HCT116 (cell line): ENCODE results near the gene LRP1. TPM values are rescaled to one million over a fixed set of nuclear protein-coding genes. Genes with fewer than 3 reads are reported as not detected.

Source experiments
- ATAC-seq: fragments of 200-7000 bp; cut with Tn5 transposase; 2 replicates; pipeline ENCODE4 v1.9.1; 2020; ENCODE audit warnings: mild to moderate bottlenecking, moderate library complexity
- BruUV-seq: library from RNA; stranded (reverse); fragments of 400-500 nt; replicated peaks from 2 replicates; lab custom pipeline; 2021; lab: Mats Ljungman, UMichigan
- CTCF ChIA-PET: fragments of 300-600 bp; sonication (Branson Sonifier 250); formaldehyde crosslinking; loops from one replicate; lab custom pipeline; 2021; ENCODE audit warnings: antibody characterized with exemption; lab: Charles Lee
- POLR2A ChIA-PET: fragments of 300-600, 350-600 bp; sonication (Branson Sonifier 250); formaldehyde crosslinking; loops from one replicate; lab custom pipeline; 2021; ENCODE audit warnings: antibody characterized with exemption; lab: Charles Lee
- RAD21 ChIA-PET, 2 experiments: fragments of 300-600 bp; sonication (Branson Sonifier 250); formaldehyde crosslinking; loops; one replicate each; lab custom pipeline; 2023; ENCODE audit warnings: low total read pairs in 2 of 2; ENCODE audit not compliant: uncharacterized antibody in 2 of 2, unreplicated experiment in 2 of 2, low non-redundant PET in 1 of 2; lab: Charles Lee
- DNase-seq: peaks from one replicate; pipeline ENCODE4 v3.0.0-alpha.2; 2010; ENCODE audit warnings: low read depth, low spot score
- H2AFZ ChIP-seq: fragments of 200-600 bp; shearing (Covaris generic), sonication (generic); 2 replicates; pipeline ENCODE4 v1.6.1; 2017; ENCODE audit warnings: low read depth, mixed run types, mixed read lengths, antibody characterized with exemption, low read length; ENCODE audit not compliant: poor library complexity, severe bottlenecking
- H3K27ac ChIP-seq: 2 replicates; pipeline ENCODE4 v1.5.1; 2012; ENCODE audit warnings: low read depth, low read length
- H3K27me3 ChIP-seq: fragments of 200-600 bp; sonication (generic); 2 replicates; pipeline ENCODE4 v1.6.1; 2016; ENCODE audit warnings: mixed run types, low read length, mixed read lengths; ENCODE audit not compliant: insufficient read depth
- H3K36me3 ChIP-seq, 2 experiments: fragments of 200-500 bp in 1 of 2; fragments of 200-600 bp in 1 of 2; sonication (Bioruptor generic) in 1 of 2; sonication (generic) in 1 of 2; 2 replicates each; pipeline versions ENCODE4 v1.5.1 to v1.6.1; 2014 to 2016; ENCODE audit warnings: low read length in 2 of 2, inconsistent platforms in 1 of 2, mixed read lengths in 1 of 2, mixed run types in 1 of 2; ENCODE audit not compliant: insufficient read depth in 2 of 2, control insufficient read depth in 1 of 2
- H3K4me1 ChIP-seq, 2 experiments: fragments of 200-600 bp in 1 of 2; sonication (generic) in 1 of 2; 2 replicates each; pipeline versions ENCODE4 v1.5.1 to v1.6.1; 2012 to 2017; ENCODE audit warnings: low read length in 2 of 2, inconsistent platforms in 1 of 2, mild to moderate bottlenecking in 1 of 2, mixed read lengths in 1 of 2, mixed run types in 1 of 2, moderate library complexity in 1 of 2; ENCODE audit not compliant: insufficient read depth in 2 of 2, control insufficient read depth in 1 of 2
- H3K4me2 ChIP-seq: fragments of 200-600 bp; sonication (generic); 2 replicates; pipeline ENCODE4 v1.6.1; 2017; ENCODE audit warnings: mixed run types, low read length, mixed read lengths
- H3K4me3 ChIP-seq, 2 experiments: fragments of 200-600 bp in 1 of 2; sonication (generic) in 1 of 2; replicated peaks in 1 of 2; 2 replicates each; pipeline ENCODE4 v1.5.1; 2011 to 2016; ENCODE audit warnings: low read length in 2 of 2, control low read depth in 1 of 2, low read depth in 1 of 2, mild to moderate bottlenecking in 1 of 2, mixed read lengths in 1 of 2, mixed run types in 1 of 2
- H3K79me2 ChIP-seq: fragments of 200-600 bp; sonication (generic); 2 replicates; pipeline ENCODE4 v1.6.1; 2017; ENCODE audit warnings: mild to moderate bottlenecking, mixed run types, low read length, moderate library complexity, mixed read lengths; ENCODE audit not compliant: insufficient read depth
- H3K9ac ChIP-seq: fragments of 200-600 bp; sonication (generic); 2 replicates; pipeline ENCODE4 v1.6.1; 2016; ENCODE audit warnings: low read length, mixed read lengths
- H3K9me2 ChIP-seq: fragments of 200-600 bp; sonication (generic), shearing (Covaris generic); 2 replicates; pipeline ENCODE4 v1.6.1; 2017; ENCODE audit warnings: mixed run types, mild to moderate bottlenecking, moderate library complexity; ENCODE audit not compliant: insufficient read depth
- H3K9me3 ChIP-seq, 2 experiments: fragments of 200-500 bp in 1 of 2; fragments of 200-600 bp in 1 of 2; sonication (Bioruptor generic) in 1 of 2; sonication (generic) in 1 of 2; 2 replicates each; pipeline ENCODE4 v1.6.1; 2014 to 2017; ENCODE audit warnings: low read length in 2 of 2, mixed read lengths in 2 of 2, inconsistent platforms in 1 of 2, low read depth in 1 of 2, mild to moderate bottlenecking in 1 of 2, mixed run types in 1 of 2, moderate library complexity in 1 of 2; ENCODE audit not compliant: control insufficient read depth in 1 of 2, insufficient read depth in 1 of 2
- H4K20me1 ChIP-seq: fragments of 200-600 bp; sonication (generic), shearing (Covaris generic); 2 replicates; pipeline ENCODE4 v1.6.1; 2017; ENCODE audit warnings: mixed run types, mild to moderate bottlenecking, moderate library complexity; ENCODE audit not compliant: insufficient read depth
- ATF3 ChIP-seq: IDR thresholded peaks from 2 replicates; pipeline ENCODE4 v1.6.1; 2012
- CEBPB ChIP-seq: IDR thresholded peaks from 2 replicates; pipeline ENCODE4 v1.6.1; 2012; ENCODE audit warnings: low read depth
- EGR1 ChIP-seq: IDR thresholded peaks from 2 replicates; pipeline ENCODE4 v1.6.1; 2012; ENCODE audit warnings: low read depth
- ELF1 ChIP-seq: IDR thresholded peaks from 2 replicates; pipeline ENCODE4 v1.6.1; 2012; ENCODE audit warnings: low read depth, borderline replicate concordance
- EZH2 ChIP-seq: fragments of 200-600 bp; sonication (generic); IDR thresholded peaks from 2 replicates; pipeline ENCODE4 v1.6.1; 2017; ENCODE audit warnings: antibody characterized with exemption, mixed run types
- EZH2phosphoT487 ChIP-seq: fragments of 200-600 bp; IDR thresholded peaks from 2 replicates; pipeline ENCODE4 v1.6.1; 2018; ENCODE audit warnings: antibody characterized with exemption, borderline replicate concordance
- FOSL1 ChIP-seq: IDR thresholded peaks from 2 replicates; pipeline ENCODE4 v1.6.1; 2012; ENCODE audit warnings: low read depth
- JUND ChIP-seq: IDR thresholded peaks from 2 replicates; pipeline ENCODE4 v1.6.1; 2012
- POLR2A ChIP-seq: IDR thresholded peaks from 2 replicates; pipeline ENCODE4 v1.7.0; 2011; ENCODE audit warnings: borderline replicate concordance; ENCODE audit not compliant: insufficient read depth, insufficient read length; ENCODE audit errors: extremely low read depth
- REST ChIP-seq: IDR thresholded peaks from 2 replicates; pipeline ENCODE4 v1.6.1; 2012; ENCODE audit warnings: low read depth
- SRF ChIP-seq: IDR thresholded peaks from 2 replicates; pipeline ENCODE4 v1.6.1; 2012; ENCODE audit warnings: low read depth
- TCF7L2 ChIP-seq: IDR thresholded peaks from 2 replicates; pipeline ENCODE4 v1.7.0; 2011; ENCODE audit warnings: borderline replicate concordance, inconsistent platforms; ENCODE audit not compliant: insufficient read depth, insufficient read length; ENCODE audit errors: extremely low read depth
- YY1 ChIP-seq: IDR thresholded peaks from 2 replicates; pipeline ENCODE4 v1.6.1; 2011; ENCODE audit warnings: low read length, low read depth, moderate library complexity, mild to moderate bottlenecking; ENCODE audit not compliant: insufficient replicate concordance; ENCODE audit errors: extremely low read depth
- ZFX ChIP-seq: fragments of 450-650 bp; IDR thresholded peaks from 2 replicates; pipeline ENCODE4 v1.6.1; 2017
- ZNF274 ChIP-seq: fragments of 200-500 bp; sonication (Bioruptor generic); IDR thresholded peaks from 2 replicates; pipeline ENCODE4 v1.6.1; 2014; ENCODE audit warnings: mild to moderate bottlenecking, low read depth, low read length, inconsistent platforms
- intact Hi-C: fragments of 100-400 bp; cut with micrococcal nuclease; formaldehyde crosslinking; loops from 2 replicates; pipeline ENCODE4 v1.10.0; 2022
- total RNA-seq: library from RNA; stranded (reverse); gene quantifications from one replicate; pipeline ENCODE4 v1.2.1, GENCODE V29; 2021; ENCODE audit not compliant: unreplicated experiment
- TF ChIP-seq, protein P1 (sequence below): IDR thresholded peaks from 2 replicates; pipeline ENCODE4 v1.6.1; 2011; ENCODE audit warnings: mild to moderate bottlenecking, low read length, moderate library complexity; ENCODE audit not compliant: insufficient replicate concordance; ENCODE audit errors: extremely low read depth
- TF ChIP-seq, protein P2 (sequence below): IDR thresholded peaks from 2 replicates; pipeline ENCODE4 v1.6.1; 2012

The LRP1 gene
- total RNA-seq, 1 experiment from 2014 or later, result 12.0 TPM

DNA sequence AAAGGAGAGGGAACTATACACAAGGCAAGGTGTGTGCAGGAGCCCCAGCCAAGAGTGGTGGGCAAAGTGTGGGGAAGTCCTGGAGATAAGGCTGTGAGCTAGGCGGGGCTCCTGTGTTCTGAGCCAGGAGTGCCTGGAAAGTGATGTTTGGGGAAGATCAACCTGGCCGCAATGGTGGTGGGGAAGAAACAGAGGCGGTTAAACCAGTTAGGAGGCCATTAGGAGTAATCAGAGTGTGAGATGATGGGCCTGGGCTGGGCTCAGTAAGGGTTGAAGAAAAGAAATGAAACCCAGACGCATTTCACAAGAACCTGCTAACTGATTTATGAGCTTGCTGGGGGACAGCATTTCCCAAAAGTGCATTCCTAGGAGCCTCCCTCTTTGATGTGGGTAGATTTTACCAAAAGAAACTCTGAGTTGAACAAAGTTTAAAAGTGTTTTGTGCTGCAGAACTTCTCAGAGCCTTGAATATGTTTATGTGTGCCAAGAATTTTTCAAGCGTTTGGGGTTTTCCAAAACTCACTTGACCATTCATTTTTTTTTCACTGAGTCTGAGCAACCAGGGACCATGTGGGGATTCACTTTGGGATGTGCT is 53.4 kb downstream of the LRP1 start:
- H3K4me3 ChIP-seq, result no peak overlapping the region
- H4K20me1 ChIP-seq, result no peaks in the 10 kb centered on the region
- no peak for TF ChIP-seq SRF
- no peak for TF ChIP-seq POLR2A
- no peak for TF ChIP-seq ELF1
- TF ChIP-seq YY1, result no peak
- no peak for TF ChIP-seq JUND
- no peak for TF ChIP-seq TCF7L2
- no peak for TF ChIP-seq ZFX
- TF ChIP-seq REST, result no peak
- TF ChIP-seq EZH2phosphoT487, result no peak
- no peak for TF ChIP-seq ZNF274
- TF ChIP-seq CEBPB, result no peak
- TF ChIP-seq FOSL1, result no peak
- TF ChIP-seq EZH2, result no peak
- no peak for TF ChIP-seq ATF3
- TF ChIP-seq EGR1, result no peak
- TF ChIP-seq, protein P1, sequence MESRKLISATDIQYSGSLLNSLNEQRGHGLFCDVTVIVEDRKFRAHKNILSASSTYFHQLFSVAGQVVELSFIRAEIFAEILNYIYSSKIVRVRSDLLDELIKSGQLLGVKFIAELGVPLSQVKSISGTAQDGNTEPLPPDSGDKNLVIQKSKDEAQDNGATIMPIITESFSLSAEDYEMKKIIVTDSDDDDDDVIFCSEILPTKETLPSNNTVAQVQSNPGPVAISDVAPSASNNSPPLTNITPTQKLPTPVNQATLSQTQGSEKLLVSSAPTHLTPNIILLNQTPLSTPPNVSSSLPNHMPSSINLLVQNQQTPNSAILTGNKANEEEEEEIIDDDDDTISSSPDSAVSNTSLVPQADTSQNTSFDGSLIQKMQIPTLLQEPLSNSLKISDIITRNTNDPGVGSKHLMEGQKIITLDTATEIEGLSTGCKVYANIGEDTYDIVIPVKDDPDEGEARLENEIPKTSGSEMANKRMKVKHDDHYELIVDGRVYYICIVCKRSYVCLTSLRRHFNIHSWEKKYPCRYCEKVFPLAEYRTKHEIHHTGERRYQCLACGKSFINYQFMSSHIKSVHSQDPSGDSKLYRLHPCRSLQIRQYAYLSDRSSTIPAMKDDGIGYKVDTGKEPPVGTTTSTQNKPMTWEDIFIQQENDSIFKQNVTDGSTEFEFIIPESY, result no peak
- TF ChIP-seq, protein P2, sequence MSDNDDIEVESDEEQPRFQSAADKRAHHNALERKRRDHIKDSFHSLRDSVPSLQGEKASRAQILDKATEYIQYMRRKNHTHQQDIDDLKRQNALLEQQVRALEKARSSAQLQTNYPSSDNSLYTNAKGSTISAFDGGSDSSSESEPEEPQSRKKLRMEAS, result no peak
- H3K79me2 ChIP-seq, result no peaks in the 10 kb centered on the region
- no peaks in the 10 kb centered on the region for H3K9me2 ChIP-seq
- H3K4me1 ChIP-seq, result peaks cover 2 to 17% of the 10 kb centered on the region in 2 experiments; a peak in 3 of 4 replicates
- H3K27me3 ChIP-seq, result no peaks in the 10 kb centered on the region
- no TSS peak for BruUV-seq
- H3K9ac ChIP-seq, result no peak overlapping the region
- ChIA-PET RAD21 (interaction anchor here in 1 of 2 experiments (0.7 to 1.3 kb wide), 2 partner anchors 8 to 112 kb away, joined by 3 read pairs; no protein-coding TSS in a partner anchor), CTCF (interaction anchor here (0.9 to 2.7 kb wide), 6 partner anchors 54 to 113 kb away, joined by 3 to 25 read pairs (median 8); partner anchors contain the start of gene LRP1), POLR2A (no interaction called here)
- no peaks in the 10 kb centered on the region for H3K9me3 ChIP-seq
- intact Hi-C loops, result loop anchor here (2.0 kb wide), 2 partner anchors 57 to 173 kb away; no protein-coding TSS in a partner anchor
- H3K27ac ChIP-seq, result no peak overlapping the region
- no peaks in the 10 kb centered on the region for H3K36me3 ChIP-seq
- no peak overlapping the region for H3K4me2 ChIP-seq
- H2AFZ ChIP-seq, result no peak overlapping the region
- ATAC-seq (no peak), DNase-seq (no peak)
